ENCODE results near the gene PHLDA2.

The PHLDA2 gene

GRCh38 chr11:2881076-2881980 lies 47.9 kb downstream of the PHLDA2 start:
- DNase-seq: no peak

GRCh38 chr11:2880646-2881045 lies 48.6 kb downstream of the PHLDA2 start:
- no peak for DNase-seq

DNA sequence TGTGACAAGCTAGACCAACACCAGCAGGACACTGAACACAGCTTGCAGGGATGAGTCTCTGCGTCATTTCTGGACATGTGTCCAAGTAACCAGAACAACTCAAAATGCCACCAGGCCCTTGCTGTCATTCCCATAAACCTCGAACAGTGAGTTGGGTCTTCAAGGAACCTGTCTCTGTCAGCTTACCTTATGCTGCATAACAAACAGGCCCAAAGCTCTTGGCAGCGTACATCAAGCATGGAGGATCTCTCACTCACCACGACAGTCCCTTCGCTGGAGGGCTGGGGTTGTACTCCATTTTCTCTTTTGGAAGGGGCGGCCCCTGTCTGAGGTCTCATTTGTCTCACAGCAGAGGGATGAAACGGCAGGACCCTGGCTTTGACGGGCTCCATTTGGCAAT lies 50.4 kb downstream of the PHLDA2 start:
- no peak for DNase-seq
